Left ventricle myocardium superior (tissue), 1 donor: Measurements from ENCODE around the gene RANBP9. TPM values are rescaled to one million over a fixed set of nuclear protein-coding genes. Genes with fewer than 3 reads are reported as not detected.

Source experiments
- ATAC-seq: fragments of 200-7000 bp; cut with Tn5 transposase; one replicate; pipeline ENCODE4 v1.9.1; 2020; ENCODE audit warnings: mild to moderate bottlenecking, moderate library complexity
- DNase-seq: peaks from one replicate; pipeline ENCODE4 v3.0.0-alpha.2; 2020
- intact Hi-C: fragments of 100-400 bp; cut with micrococcal nuclease; formaldehyde crosslinking; loops from one replicate; pipeline ENCODE4 v1.11.0; 2022
- long read RNA-seq: library from polyadenylated mRNA; unstranded; transcript quantifications from one replicate; pipeline ENCODE4 v2.0.0, GENCODE V29; 2021
- total RNA-seq: library from RNA; stranded (reverse); fragmentation: NEBNext Ultra II Directional; extraction: Animal tissue kit (Norgen Biotek cat#: 25700); gene quantifications from one replicate; pipeline ENCODE4 v1.2.1, GENCODE V29; 2021
- donor health status: DM: no; HTN: yes; CAD: no; lungs with severe emphysema.

The RANBP9 gene
- 31.9 TPM for total RNA-seq
- long read RNA-seq, transcript RANBP9-201 (14 exons, 3,113 nt) = major isoform, 27 of 36 reads
- long read RNA-seq, partial matches to known transcripts = 5 of 36 reads
- long read RNA-seq, other reads (novel, unspliced or antisense) = 4 of 36 reads

DNA sequence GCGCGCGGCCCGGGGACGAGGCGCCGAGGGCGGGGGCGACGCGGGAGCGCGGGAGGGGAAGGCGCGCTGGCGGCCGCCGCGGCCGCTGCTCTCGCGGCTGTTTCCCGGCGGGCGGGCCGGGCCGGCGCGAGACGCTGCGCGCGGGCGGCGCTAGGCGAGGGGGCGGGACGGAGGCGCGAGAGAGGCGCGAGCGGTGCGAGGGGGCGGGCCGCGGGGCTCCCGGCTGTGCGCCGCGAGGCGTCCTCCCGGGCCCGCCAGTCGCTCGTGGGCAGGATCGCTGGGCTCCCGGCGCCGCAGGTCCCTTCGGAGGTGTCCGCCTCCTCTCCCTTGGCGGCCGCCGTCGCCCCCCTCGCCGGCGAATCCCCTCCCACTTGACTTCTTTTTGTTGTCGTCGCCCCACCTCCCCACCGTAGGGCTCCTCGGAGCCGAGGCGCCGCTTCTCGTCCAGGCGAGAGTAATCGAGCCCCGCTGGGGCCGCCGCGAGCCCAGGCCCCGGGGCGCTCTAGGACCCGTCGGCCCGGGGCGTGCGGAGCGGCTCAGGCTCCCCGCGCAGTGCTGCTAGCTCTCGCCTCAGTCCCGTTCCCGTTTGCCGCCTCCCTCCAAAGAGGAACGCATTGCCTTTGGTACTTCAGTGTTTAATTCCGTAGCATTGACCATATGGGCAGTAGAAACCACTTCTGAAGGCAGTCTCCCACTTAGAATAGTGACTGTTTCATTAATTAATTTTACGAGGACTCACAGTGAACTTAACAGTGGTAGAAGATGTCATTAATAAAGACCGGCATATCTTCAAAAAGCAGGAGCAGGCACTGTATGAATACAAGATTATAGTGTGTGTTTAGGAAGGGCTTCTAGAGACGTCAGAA is at the start of gene RANBP9:
Gene RANBP9, minus strand, starts transcription at position 103 of the 866 bp plus-strand sequence. CDS start 330 bp downstream, outside the sequence.
- ATAC-seq (peak; percentile 93), DNase-seq (peak; percentile 94)
- intact Hi-C loops = no loop called here

DNA sequence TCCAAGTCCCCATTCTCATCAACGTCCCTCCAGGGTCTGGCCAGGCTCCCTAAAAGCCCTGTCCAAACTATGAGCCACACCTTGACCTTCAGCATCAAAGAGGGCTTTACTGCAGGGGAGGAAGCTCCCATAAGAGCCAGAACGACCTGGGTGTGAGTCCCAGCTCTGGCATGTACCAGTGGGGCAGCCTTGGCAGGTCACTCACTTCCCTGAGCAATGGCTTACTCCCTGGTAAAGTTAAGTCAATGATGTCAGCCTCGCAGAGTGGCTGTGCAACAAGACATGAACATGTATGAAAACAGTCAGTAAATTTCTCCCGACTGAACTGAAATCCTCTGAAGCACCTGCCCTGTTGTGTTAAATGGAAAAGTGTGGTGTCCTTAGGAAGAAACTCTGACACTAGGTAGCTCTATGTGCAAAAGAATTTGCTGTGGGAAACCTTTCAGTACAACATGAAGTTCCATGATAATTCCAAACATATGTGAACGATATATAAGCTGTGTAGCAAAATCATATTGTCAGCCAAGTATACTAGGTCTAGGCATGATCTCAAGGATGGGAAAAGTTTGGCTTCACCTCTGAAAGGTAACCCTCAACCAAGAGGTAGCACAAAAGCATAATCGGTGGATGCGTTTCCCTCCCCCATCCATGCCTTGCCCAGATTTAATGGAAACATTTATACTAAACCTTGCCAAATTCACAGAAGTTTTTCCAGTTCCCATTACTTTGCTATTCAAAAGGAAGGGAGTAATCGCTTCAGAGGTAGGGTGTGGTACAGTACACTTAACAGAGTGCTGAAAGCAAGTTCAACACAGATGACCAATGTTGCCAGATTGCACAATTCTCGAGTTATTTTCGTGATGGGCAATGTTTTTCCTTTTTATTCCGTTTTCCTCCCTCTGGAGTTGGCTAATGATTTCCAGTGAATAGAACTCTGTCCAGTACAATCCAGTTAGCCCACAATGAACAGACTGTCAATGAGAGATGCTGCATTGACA is 49.0 kb upstream of the RANBP9 start:
- DNase-seq = no peak
- intact Hi-C loops = no loop called here

DNA sequence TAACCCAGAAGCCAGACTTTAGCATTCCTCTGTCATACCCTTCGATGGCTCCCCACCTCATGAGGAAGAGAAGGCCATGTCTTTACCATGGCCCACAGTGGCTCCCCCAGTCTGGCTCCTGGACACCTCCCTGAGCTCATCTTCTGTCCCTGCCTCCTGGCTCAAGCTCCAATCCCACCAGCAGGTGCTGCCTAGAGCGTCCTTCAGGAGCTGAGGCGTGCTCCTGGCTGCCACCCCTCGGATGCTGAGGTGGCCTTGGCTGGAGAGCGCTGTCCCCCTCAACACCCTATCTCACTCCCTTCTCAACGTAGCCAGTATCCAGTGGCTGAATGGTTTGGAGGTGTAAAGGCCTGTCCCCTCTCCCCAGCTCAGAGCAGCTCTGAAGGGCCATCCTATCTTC is 47.4 kb upstream of the RANBP9 start:
- ATAC-seq = no peak
- intact Hi-C loops = no loop called here
- DNase-seq = no peak

More for the DNA sequence above, 49.0 kb upstream of the RANBP9 start:
- peak; percentile 91 for ATAC-seq

DNA sequence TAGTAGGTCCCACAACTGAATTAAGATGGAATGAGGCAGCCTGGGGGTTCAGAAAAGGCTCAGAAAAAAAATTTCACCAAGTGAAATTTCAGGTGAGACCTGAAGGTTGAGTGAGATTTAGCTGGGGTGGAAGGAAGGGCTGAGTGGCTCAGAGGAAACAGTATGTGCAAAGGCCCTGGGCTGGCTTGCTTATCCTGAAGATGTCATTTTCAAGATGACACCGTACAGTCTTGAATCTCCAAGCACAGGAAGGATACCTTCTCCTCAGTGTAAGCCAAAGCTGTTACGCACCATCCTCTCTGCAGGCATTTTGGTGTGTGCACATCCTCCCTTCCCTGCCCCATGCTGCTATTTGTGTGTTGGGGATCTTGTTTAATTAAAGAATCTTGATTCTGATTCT is 43.0 kb upstream of the RANBP9 start:
- ATAC-seq (no peak), DNase-seq (no peak)
- intact Hi-C loops = no loop called here

DNA sequence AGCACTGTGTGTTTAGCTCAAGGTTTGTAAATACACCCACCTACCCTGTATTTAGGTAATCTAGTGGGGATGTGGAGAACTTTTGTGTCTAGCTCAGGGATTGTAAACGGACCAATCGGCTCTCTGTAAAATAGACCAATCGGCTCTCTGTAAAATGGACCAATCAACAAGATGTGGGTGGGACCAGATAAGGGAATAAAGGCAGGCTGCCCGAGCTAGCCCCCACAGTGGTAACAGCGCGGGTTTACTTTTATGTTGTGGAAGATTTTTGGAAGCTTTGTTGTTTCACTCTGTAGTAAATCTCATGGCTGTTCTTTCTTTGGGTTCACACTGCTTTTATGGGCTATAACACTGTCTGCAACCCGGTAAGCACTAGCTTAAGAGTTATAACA is 32.1 kb upstream of the RANBP9 start:
- DNase-seq (no peak), ATAC-seq (no peak)
- intact Hi-C loops = no loop called here

DNA sequence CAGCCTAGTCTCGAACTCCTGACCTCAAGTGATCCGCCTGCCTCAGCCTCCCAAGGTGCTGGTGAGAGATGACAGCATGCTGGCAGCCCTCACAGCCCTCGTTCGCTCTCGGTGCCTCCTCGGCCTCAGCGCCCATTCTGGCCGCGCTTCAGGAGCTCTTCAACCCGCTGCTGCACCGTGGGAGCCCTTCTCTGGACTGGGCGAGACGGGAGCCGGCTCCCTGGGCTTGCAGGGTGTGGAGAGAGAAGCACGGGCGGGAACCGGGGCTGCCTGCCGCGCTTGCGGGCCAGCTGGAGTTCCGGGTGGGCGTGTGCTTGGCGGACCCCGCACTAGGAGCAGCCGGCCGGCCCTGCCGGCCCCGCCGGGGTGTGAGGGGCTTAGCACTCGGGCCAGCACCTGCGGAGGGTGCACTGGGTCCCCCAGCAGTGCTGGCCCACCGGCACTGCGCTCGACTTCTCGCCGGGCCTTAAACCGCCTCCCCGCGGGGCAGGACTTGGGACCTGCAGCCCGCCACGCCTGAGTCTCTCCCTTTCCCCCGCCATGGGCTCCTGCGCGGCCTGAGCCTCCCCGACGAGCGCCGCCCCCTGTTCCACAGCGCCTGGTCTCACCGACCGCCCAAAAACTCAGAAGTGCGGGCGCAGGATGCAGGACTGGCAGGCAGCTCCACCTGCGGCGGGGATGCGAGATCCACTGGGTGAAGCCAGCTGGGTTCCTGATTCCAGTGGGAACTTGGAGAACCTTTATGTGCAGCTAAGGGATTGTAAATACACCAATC is 31.5 kb upstream of the RANBP9 start:
- ATAC-seq (no peak), DNase-seq (no peak)
- intact Hi-C loops = no loop called here

DNA sequence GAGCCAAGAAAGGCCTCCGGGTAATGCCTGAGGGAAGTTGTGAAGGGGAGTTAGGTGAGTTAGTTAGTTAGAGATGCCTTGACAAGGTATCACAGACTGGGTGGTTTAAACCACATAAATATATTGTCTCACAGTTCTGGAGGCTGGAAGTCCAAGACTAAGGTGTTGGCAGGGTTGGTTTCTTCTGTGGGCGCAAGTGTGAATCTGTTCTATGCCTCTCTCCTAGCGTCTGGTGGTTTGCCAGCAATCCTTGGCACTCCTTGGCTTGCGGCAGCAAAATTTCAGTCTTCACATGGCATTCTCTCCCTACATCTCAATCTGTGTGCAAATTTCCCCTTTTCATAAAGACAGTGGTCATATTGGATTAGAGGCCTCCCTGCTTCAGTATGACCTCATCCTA is 29.7 kb upstream of the RANBP9 start:
- intact Hi-C loops = no loop called here
- ATAC-seq (no peak), DNase-seq (no peak)

DNA sequence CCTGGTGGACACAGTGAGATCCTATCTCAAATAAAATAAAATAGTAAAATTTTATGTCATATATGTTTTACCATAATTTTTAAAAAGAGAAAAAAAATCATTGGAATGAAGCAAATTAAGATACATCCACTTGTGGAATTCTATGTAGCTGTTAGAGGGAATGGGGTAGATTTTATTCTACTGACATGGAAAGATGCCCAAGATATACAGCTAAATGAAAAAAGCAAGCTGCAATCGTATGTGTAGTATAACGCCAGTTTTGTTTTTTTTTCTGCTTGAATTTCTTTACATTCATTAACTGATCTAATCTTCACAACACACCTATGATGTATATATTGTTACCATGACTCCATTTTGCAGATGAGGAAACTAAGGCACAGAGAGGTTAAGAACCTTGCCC is 23.4 kb upstream of the RANBP9 start:
- intact Hi-C loops = no loop called here
- DNase-seq (no peak), ATAC-seq (no peak)

DNA sequence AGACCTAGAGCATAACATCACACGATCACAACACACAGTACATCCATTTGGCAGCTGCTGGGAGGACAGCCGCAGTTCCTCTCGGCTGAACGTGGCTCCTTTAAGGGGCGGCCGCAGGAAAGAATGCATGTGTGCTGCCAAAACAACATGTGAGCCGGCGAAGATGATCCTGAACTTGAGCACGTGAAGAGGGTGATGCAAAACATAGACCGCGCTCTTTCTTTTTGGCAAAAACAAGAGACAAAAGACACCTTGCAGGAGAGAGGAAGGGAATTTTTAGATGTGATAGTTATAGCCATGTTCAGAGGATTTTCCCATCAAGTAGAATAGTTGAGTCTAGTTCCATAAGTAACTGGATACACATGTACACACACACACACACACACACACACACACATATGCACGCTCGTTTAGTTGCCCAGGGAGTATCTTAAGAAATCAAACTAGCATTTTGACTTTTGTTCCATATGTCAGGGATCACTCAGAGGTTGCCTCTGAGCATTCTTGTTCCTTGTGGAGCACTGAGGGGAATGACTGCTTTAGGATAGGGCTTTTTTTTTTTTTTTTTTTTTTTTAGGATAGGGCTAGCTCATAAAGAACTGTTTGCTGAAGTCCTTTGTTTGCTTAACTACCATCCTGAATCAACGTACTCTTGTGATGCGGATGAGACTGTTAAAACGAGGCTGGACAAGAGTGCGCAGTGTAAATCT is 21.7 kb upstream of the RANBP9 start:
- intact Hi-C loops = no loop called here
- DNase-seq (peak; percentile 61), ATAC-seq (peak; percentile 92)

DNA sequence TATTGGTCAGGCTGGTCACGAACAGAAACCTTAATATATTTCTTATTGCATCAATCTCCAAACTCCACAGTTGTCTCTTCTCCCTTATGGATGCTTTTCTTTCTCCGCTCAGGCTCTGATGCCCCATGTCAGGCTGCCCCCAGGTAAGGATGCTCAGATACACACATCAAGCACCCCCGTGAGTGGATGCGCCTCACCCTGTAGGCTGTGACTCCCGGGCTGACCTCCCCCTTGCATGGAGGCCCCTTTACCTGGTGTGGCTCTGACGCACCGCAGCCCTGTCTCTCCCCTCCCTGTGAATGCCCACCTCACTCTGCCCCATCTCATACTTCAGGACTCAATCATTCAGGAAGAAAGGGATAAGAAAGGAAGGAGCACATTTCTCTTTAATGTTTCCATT is 19.1 kb upstream of the RANBP9 start:
- ATAC-seq (no peak), DNase-seq (no peak)
- intact Hi-C loops = no loop called here

DNA sequence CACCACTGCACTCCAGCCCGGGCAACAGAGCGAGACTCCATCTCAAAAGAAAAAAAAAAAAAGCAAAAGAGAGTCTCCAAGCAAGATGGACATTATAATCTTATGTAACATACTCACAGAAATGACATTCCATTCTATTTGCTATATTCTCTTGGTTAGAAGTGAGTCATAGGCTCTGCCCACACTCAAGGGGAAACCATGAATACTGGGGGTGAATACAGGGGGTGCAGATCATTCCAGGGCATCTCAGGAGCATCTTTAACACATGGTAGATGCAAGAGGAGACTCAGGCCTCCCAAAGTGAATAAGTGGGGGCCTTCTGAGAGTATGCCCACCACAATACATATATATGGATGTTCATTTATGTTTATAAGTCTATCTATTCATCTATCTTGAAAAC is 18.3 kb upstream of the RANBP9 start:
- intact Hi-C loops = no loop called here
- DNase-seq = no peak
- no peak for ATAC-seq

DNA sequence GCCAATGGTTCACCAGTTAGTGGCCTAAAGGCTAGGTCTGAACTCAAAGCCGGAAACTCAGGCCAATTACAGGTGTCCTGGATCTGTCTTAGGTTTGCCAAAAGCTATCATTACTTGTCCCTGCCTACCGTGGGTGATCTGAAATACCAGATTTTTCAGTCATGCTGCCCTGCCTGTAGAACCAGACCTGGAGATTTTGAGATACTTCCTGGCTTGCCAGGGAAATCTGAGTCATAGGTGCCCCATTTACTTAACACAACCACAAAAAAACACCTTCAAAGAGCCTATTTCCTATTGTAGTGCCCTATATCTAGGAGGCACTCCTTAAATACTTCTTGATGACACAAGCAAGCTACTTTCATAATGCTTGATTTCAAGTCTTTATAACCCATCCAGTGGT is 13.9 kb upstream of the RANBP9 start:
- no peak for DNase-seq
- ATAC-seq = no peak
- intact Hi-C loops = no loop called here

DNA sequence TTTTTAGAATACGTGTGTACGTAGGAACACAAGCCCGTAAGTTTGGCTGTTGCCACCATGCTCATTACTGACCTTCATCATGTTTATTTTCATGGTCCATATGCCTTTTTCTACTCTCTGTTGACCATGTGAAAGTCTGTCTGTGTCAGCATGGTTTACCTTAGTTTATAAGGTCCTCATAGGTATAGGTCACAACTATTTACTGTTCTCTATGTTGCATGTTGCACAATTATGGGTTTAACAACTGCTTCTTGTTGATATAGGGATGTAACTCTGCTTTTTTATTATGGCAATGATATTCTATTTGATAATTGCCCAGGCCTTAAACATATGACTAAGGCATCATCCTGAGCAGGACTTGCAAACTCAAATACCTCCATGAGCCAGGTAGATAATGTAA is 13.4 kb upstream of the RANBP9 start:
- no peak for ATAC-seq
- intact Hi-C loops = no loop called here
- no peak for DNase-seq

DNA sequence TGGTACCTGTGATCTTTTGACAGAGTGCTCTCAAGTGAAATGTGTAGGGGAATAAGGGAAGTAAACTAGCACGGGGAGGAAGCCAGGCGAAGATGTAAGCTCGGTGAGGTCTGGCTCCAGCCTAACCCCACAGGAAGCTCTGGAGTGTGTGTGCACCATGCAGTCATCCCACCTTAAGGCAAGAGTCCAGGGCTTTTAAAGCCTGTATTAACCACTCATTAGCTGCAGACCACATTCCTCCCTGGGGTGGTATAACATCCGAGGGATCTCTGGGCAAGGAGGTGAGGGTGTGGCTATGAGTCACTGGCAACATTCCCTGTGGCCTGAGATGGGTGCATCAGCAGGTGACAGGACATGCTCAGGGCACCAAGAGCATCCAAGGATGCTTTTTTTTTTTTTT is 12.5 kb upstream of the RANBP9 start:
- intact Hi-C loops = no loop called here
- ATAC-seq = no peak
- DNase-seq = no peak

DNA sequence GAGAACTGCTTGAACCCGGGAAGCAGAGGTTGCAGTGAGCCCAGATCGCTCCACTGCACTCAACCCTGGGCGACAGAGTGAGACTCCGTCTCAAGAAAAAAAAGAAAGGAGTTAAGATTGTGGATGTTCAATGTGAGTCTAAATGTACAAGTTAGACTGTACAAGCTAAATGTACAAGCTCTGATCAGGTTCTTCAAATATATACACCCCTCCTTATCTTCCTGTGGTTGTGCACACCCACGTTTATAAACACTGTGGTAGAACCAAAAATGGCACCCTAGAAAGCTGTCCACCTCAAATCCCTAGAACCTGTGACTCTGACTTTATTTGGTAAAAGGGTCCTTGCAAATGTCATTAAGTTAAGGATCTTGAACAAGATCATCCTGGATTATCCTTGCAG is 11.2 kb upstream of the RANBP9 start:
- ATAC-seq (no peak), DNase-seq (no peak)
- intact Hi-C loops = no loop called here

DNA sequence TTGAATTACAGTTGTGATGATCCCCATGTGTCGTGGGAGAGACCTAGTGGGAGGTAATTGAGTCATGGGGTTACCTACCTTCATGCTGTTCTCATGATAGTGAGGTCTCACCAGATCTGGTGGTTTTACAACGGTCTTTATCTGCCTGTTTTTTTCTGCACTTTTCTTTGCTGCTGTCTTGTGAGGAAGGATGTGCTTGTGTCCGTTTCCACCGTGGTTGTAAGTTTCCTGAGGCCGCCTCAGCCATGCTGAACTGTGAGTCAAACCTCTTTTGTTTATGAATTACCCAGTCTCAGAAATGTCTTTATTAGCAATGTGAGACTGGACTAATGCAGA is 6.5 kb upstream of the RANBP9 start:
- no peak for DNase-seq
- ATAC-seq = no peak
- intact Hi-C loops = no loop called here

DNA sequence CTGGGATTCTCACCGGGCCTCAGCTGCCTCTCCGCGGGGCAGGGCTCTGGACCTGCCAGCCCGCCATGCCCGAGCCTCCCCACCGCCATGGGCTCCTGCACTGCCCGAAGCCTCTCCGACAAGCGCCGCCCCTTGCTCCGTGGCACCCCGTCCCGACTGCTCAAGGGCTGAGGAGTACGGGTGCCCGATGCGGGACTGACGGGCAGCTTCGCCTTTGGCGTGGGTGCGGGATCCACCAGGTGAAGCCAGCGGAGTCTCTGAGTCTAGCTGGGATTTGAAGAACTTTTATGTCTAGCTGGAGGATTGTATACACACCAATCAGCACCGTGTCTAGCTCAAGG is 5.3 kb upstream of the RANBP9 start:
- intact Hi-C loops = no loop called here
- ATAC-seq (no peak), DNase-seq (no peak)

DNA sequence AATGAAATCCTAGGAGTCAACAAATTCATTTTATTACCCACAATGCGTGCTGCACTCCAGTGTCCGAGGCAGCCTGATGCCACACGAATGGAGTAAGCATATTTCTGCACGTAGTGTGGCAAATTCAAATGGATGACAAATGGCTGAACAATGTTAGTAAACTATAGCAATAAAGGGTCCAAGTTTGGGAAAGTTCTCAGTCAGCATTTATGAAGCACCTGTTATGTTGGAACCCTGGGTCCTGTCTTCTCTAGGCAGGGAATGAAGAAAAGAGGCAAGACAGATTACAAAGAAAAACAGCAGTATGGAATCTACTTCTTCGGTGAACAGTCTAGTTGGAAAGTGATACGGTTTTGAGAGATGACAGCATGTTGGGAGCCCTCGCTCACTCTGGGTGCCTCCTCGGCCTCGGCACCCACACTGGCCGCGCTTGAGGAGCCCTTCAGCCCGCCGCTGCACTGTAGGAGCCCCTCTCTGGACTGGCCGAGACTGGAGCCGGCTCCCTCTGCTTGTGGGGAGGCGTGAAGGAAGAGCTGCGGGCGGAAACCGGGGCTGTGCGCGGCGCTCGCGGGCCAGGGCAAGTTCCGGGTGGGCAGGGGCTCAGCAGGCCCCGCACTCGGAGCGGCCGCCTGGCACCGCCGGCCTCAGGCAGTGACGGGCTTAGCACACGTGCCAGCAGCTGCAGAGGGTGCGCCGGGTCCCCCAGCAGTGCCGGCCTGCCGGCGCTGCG is 4.8 kb upstream of the RANBP9 start:
- ATAC-seq (no peak), DNase-seq (no peak)
- intact Hi-C loops = no loop called here
